ENCODE measurements around the gene IHH.

IHH gene

GRCh38 chr2:219049282-219049681, 11.4 kb downstream of the IHH start:
- FAIRE-seq: no peak
- TF ChIP-seq TAF1 (IDR thresholded peaks at IDR 0.05; ENCODE audit: low read depth, low read length) (no peak), POLR2AphosphoS5 (IDR thresholded peaks at IDR 0.05; ENCODE audit: low read depth, low read length) (no peak), PAX5 (IDR thresholded peaks at IDR 0.05; ENCODE audit: insufficient read depth, low read length, severe bottlenecking) (no peak), POU2F2 (IDR thresholded peaks at IDR 0.05; ENCODE audit: low read depth, low read length) (no peak), POLR2A (IDR thresholded peaks at IDR 0.05; ENCODE audit: low read depth, low read length) (no peak), SPI1 (IDR thresholded peaks at IDR 0.05; ENCODE audit: low read depth, low read length) (no peak)
- DNase-seq (ENCODE audit: insufficient read length, low spot score): no peak

GRCh38 chr2:219045937-219046550, 14.7 kb downstream of the IHH start:
- DNase-seq (ENCODE audit: insufficient read length, low spot score) (peak; percentile 33), FAIRE-seq (peak; percentile 38)
- TF ChIP-seq PAX5 (IDR thresholded peaks at IDR 0.05; ENCODE audit: insufficient read depth, low read length, severe bottlenecking) (no peak), POLR2A (IDR thresholded peaks at IDR 0.05; ENCODE audit: low read depth, low read length) (no peak), SPI1 (IDR thresholded peaks at IDR 0.05; ENCODE audit: low read depth, low read length) (no peak), POLR2AphosphoS5 (IDR thresholded peaks at IDR 0.05; ENCODE audit: low read depth, low read length) (no peak), POU2F2 (IDR thresholded peaks at IDR 0.05; ENCODE audit: low read depth, low read length) (no peak), TAF1 (IDR thresholded peaks at IDR 0.05; ENCODE audit: low read depth, low read length) (no peak)

- TF ChIP-seq POLR2A (IDR thresholded peaks at IDR 0.05; ENCODE audit: low read depth, low read length): no peak
- no peak for TF ChIP-seq PAX5 (IDR thresholded peaks at IDR 0.05; ENCODE audit: insufficient read depth, low read length, severe bottlenecking)
- TF ChIP-seq TAF1 (IDR thresholded peaks at IDR 0.05; ENCODE audit: low read depth, low read length): no peak
- TF ChIP-seq SPI1 (IDR thresholded peaks at IDR 0.05; ENCODE audit: low read depth, low read length): no peak
- no peak for TF ChIP-seq POLR2AphosphoS5 (IDR thresholded peaks at IDR 0.05; ENCODE audit: low read depth, low read length)
- no peak for TF ChIP-seq POU2F2 (IDR thresholded peaks at IDR 0.05; ENCODE audit: low read depth, low read length)
These were observed 18.0 kb downstream of the IHH start for GRCh38 chr2:219042750-219043149.

GRCh38 chr2:219042157-219042556, 18.6 kb downstream of the IHH start:
- FAIRE-seq (no peak), DNase-seq (ENCODE audit: insufficient read length, low spot score) (no peak)
- TF ChIP-seq POLR2A (IDR thresholded peaks at IDR 0.05; ENCODE audit: low read depth, low read length) (no peak), POLR2AphosphoS5 (IDR thresholded peaks at IDR 0.05; ENCODE audit: low read depth, low read length) (no peak), PAX5 (IDR thresholded peaks at IDR 0.05; ENCODE audit: insufficient read depth, low read length, severe bottlenecking) (no peak), POU2F2 (IDR thresholded peaks at IDR 0.05; ENCODE audit: low read depth, low read length) (no peak)

More at GRCh38 chr2:219042750-219043149, 18.0 kb downstream of the IHH start:
- FAIRE-seq: no peak
- no peak for DNase-seq (ENCODE audit: insufficient read length, low spot score)

- no peak for FAIRE-seq
- no peak for DNase-seq (ENCODE audit: insufficient read length, low spot score)
- no peak for TF ChIP-seq PAX5 (IDR thresholded peaks at IDR 0.05; ENCODE audit: insufficient read depth, low read length, severe bottlenecking)
- TF ChIP-seq SPI1 (IDR thresholded peaks at IDR 0.05; ENCODE audit: low read depth, low read length): no peak
- TF ChIP-seq POLR2AphosphoS5 (IDR thresholded peaks at IDR 0.05; ENCODE audit: low read depth, low read length): no peak
- no peak for TF ChIP-seq POU2F2 (IDR thresholded peaks at IDR 0.05; ENCODE audit: low read depth, low read length)
- TF ChIP-seq POLR2A (IDR thresholded peaks at IDR 0.05; ENCODE audit: low read depth, low read length): no peak
- no peak for TF ChIP-seq TAF1 (IDR thresholded peaks at IDR 0.05; ENCODE audit: low read depth, low read length)
These were observed 19.5 kb downstream of the IHH start, which contains the start of gene CFAP65 for GRCh38 chr2:219041252-219041651. TSS of gene CFAP65 (minus strand) at chr2:219041516. CDS start at chr2:219039048, 2,468 bp downstream.

DNA sequence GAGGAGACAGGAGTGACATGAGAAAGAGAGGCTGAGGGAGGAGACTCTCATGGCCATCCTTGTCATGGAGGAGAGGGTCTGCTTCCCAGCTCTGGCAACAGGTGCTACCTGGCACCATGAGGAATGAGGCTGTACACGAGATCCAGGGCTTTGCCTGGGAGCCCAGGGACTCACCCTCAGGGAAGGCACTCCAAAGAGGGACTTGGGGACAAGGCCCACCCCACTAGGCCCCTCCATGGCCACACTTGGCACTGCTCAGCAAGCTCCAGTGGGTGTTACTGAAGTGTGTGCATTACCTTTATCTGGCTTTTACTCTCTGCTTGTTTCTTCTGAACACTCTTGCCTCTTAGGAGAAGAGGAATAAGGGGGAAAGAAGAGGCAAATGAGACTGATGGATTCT, 22.1 kb downstream of the IHH start:
- no peak for DNase-seq (ENCODE audit: insufficient read length, low spot score)

DNA sequence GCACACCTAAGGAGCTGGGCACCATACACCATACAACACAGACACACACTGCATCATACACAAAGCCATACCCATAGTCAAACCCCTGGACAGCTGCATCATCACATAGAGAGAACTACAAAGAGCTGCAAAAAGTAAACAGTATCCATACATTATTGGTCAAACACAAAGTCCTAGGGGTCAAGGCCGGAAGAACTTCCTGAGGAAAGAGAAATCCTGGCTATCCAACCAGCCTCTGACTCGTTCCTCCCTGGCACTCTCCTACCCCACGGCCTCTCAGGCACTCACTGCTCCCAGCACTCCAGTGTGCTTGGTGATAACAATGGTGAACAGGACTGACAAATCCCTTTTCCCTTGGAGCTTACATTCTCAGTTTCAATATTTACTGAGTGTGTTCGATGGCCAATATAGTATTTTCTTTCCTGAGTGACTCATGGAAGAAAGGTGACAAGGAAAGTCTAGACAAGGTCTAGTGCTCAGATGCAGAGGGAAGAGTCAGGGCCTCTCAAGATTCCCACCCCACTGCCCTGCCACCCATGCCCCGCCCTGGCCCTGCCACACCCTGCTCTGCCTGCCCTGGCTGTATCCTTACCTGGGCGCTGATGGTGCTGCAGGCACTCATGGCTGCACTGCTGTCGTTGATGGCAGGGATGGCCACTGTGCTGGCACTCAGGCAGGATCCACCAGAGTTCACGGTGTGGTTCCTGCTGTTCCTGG, 22.8 kb downstream of the IHH start:
- FAIRE-seq (no peak), DNase-seq (ENCODE audit: insufficient read length, low spot score) (no peak)
- TF ChIP-seq PAX5 (IDR thresholded peaks at IDR 0.05; ENCODE audit: insufficient read depth, low read length, severe bottlenecking) (no peak), TAF1 (IDR thresholded peaks at IDR 0.05; ENCODE audit: low read depth, low read length) (no peak)

More for the DNA sequence above, 22.1 kb downstream of the IHH start:
- no peak for FAIRE-seq
- TF ChIP-seq TAF1 (IDR thresholded peaks at IDR 0.05; ENCODE audit: low read depth, low read length) (no peak), POLR2AphosphoS5 (IDR thresholded peaks at IDR 0.05; ENCODE audit: low read depth, low read length) (no peak), POU2F2 (IDR thresholded peaks at IDR 0.05; ENCODE audit: low read depth, low read length) (no peak), PAX5 (IDR thresholded peaks at IDR 0.05; ENCODE audit: insufficient read depth, low read length, severe bottlenecking) (no peak), SPI1 (IDR thresholded peaks at IDR 0.05; ENCODE audit: low read depth, low read length) (no peak), POLR2A (IDR thresholded peaks at IDR 0.05; ENCODE audit: low read depth, low read length) (no peak)

GRCh38 chr2:219035942-219036341, 24.8 kb downstream of the IHH start:
- TF ChIP-seq POLR2A (IDR thresholded peaks at IDR 0.05; ENCODE audit: low read depth, low read length) (no peak), POU2F2 (IDR thresholded peaks at IDR 0.05; ENCODE audit: low read depth, low read length) (no peak), PAX5 (IDR thresholded peaks at IDR 0.05; ENCODE audit: insufficient read depth, low read length, severe bottlenecking) (no peak), POLR2AphosphoS5 (IDR thresholded peaks at IDR 0.05; ENCODE audit: low read depth, low read length) (no peak), TAF1 (IDR thresholded peaks at IDR 0.05; ENCODE audit: low read depth, low read length) (no peak), SPI1 (IDR thresholded peaks at IDR 0.05; ENCODE audit: low read depth, low read length) (no peak)

GRCh38 chr2:219034823-219035222, 25.9 kb downstream of the IHH start:
- DNase-seq (ENCODE audit: insufficient read length, low spot score) (no peak), FAIRE-seq (no peak)
- TF ChIP-seq PAX5 (IDR thresholded peaks at IDR 0.05; ENCODE audit: insufficient read depth, low read length, severe bottlenecking) (no peak), POU2F2 (IDR thresholded peaks at IDR 0.05; ENCODE audit: low read depth, low read length) (no peak), POLR2A (IDR thresholded peaks at IDR 0.05; ENCODE audit: low read depth, low read length) (no peak), SPI1 (IDR thresholded peaks at IDR 0.05; ENCODE audit: low read depth, low read length) (no peak), TAF1 (IDR thresholded peaks at IDR 0.05; ENCODE audit: low read depth, low read length) (no peak), POLR2AphosphoS5 (IDR thresholded peaks at IDR 0.05; ENCODE audit: low read depth, low read length) (no peak)

More at GRCh38 chr2:219035942-219036341, 24.8 kb downstream of the IHH start:
- FAIRE-seq (no peak), DNase-seq (ENCODE audit: insufficient read length, low spot score) (no peak)
